CD4-positive, alpha-beta T cell treated with Interleukin-4 for 4 hours (primary cell): ENCODE measurements around the gene MRPS18A.
"Not testable (repeated sequence)": the region's sequence is repeated elsewhere in the genome, so short reads cannot be mapped to it uniquely, and the experiment has no call there.

Experiments
- DNase-seq: peaks from one replicate; pipeline ENCODE4 v3.0.0-alpha.2; 2020

Gene MRPS18A

DNA sequence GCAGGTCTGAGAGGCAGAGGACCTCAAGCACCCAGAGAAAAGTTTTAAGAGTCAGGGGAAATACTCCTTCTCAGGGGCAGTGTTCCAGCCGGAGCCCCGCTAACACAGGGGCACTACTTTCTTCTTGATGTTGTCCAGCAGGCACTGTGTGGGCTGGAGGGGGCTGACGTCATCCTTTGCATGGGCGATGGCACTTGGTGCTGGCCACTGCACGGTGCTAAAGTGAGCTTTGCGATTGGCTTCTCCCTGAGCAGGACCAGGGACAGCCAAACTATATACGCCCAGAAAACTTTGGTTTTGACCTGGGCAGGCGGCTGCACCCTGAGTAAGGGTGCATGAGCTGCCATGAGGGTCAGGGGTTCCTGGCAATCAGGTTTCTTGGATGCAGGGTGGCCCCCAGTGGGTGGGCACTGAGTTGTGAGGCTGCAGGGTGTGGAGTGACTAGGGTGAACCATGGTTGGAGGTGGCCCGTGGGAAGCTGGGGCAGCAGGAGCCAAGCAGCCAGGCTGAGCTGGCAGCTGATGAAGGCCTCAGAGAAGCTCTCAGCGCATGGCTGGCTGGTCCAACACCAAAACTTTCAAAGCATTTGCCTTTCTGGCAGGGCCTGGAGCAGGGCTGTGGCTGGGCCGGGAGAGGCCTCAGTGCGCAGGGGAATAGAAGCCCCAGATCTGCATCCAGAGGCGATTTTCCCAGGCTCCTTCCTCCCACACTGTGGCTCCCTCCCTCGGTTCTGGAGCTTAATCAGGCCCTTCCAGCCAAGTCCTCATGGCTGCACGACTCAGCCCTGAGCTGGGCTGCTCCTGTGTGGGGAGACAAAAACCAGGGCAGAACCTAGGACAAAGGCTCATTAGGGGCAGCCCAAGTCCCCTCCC, 18.3 kb downstream of the MRPS18A start:
- DNase-seq: no peak

DNA sequence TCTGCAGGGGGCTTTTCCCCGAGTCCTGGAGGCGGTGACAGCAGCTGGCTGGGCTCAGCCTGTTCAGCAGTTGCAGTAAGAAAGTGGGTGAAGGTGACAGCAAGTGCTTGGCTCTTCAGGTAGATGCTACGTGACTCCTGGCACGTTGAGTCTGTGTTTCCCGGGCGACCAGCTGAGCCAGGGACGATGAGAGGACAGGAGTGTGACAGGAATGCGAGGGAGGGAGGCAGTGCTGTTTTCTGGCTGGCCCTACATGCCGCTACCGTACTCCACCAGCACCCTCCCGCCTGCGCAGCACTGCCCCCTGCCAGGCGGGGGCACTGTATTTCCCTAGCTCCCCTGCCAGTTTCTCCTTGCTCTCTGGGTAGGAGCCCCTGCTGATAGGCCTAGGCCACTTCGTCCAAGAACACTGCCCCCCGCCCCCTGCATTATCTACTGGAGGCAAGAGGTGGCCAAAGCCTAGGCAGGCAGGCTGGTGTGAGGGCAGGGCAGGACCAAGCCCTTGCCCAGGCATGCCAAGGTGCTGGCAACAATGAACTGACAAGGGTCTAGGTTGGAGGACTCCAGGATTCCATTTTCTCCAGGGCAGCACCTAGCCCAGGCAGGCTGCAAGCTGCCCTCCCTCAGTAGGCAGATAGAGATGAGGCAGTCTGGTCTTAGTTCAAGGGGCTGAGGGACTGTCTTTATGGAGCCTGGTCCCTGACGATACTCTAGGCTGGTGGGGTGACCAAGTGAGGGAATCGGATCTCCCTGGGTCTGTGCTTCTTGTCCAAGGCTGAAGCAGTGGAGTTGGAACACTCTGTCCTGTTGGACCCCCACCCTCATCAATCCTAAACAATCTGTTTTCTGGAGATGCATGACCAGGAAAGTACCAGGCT, 19.2 kb downstream of the MRPS18A start:
- DNase-seq: peak; percentile 31

DNA sequence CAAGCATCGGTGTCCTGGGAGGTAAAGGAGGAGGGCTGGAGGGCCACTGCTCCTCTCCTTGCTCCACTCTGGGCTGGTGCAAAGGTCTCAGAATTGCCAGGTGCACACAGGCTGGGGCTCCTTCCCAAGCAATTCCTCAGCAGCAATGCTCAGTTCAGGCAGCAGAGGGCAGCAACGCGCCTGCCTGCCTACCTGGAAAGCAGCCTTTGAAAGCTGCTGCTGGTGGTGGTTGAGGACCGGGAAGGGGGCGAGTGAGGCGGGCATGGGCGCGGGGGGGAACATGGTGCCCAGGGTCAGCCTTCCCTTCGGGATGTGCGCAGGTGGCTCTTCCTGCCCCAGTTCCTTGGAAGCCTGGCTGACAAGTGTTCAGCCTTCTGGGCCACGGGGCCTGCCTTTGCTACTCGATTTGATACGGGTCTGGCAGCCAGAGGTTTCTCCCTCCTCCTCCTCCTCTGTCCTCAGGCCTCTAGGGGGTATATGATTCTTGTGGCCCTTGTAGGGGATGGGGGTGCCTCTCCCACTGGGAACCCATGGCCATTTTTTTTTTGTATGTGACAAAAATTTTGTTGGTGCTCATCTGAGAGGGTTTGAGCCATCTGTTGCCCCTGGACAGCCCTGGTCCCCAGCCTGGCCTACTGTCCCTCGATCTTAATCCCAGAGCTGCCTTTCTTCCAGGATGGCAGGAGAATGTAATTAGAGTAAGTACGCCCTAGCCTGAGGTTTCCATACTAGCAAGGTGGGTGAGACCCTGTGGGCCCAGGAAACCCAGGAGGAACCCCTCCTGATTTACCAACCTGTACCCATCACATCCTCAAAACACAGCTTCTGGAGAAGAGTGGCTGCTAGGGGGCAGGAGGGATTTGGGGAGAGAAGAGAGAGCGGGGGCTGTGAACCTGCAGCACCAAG, 20.1 kb downstream of the MRPS18A start:
- DNase-seq: peak; percentile 74

DNA sequence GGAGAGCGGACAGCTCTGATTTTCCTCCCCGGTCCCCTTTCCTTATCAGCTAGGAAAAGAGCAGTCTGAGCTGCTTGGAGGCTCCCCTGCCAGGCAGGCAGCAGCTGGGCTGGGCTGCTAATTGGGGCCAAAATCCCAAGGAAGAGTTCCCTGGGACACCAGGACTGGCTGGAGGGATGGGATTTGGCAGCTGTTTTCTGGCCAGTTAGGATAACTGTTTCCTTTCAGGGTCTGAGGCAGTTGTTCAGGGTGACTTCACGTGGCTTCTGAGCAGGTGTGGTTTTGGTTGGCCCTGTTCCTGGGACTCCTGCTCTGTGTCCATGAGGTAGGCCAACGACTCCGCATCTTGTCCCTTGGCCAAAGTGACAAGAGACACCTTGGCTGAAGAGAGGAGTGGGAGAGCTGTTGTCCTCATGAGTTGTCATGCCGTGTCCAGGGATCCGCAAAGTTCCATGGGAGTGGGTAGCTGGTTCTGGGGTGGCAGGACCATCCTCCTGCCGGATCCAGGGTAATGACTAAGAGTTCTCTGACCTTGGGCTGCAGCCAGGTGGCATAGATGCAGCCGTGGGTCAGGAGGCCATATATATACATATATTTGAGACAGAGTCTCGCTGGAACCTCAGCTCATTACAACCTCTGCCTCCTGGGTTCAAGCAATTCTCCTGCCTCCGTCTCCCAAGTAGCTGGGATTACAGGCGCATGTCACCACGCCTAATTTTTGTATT, 21.2 kb downstream of the MRPS18A start:
- no peak for DNase-seq

DNA sequence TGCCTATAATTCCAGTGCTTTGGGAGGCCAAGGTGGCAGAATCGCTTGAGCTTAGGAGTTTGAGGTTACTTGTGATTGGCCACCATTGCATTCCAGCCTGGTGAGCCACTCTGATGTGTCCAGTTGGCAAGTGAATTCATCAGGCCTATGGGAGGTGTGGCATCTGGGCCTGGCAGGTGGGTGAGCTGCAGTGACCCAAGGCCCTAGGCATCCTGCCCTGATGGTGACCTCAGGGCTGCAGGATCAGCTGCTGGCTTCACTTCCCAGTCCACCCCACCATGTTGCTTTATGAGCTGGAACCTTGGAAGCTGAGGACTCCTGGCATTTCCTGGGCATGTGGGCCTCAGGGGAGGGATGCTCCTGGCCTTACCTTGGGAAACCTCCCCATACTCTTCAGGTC, 22.2 kb downstream of the MRPS18A start:
- no peak for DNase-seq

DNA sequence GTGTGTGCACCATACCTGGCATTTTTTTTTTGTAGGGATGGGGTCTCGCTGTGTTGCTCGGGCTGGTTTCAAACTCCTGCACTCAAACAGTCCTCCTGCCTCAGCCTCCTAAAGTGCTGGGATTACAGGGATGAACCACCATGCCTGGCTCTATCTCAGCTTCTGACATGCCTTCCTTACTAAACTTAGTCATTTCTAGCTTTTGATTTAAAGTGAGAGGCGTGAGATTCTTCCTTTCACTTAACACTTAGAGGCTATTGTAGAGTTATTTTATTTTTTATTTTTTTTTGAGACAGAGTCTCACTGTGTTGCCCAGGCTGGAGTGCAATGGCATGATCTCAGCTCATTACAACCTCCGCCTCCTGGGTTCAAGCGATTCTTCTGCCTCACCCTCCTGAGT, 24.6 kb downstream of the MRPS18A start:
- not testable (repeated sequence) for DNase-seq

DNA sequence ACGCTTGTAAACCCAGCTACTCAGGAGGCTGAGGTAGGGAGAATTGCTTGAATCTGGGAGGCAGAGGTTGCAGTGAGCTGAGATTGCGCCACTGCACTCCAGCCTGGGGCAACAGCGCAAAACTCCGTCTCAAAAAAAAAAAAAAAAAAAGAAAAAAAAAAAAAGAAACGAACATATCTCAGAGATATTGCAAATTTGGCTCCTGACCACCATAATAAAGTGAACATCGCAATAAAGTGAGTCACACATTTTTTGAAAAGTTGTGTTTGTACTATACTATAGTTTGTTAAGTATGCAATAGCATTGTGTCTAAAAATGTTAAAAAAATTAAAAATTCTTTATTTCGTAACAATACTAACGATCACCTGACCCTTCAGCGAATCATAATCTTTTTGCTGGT, 29.4 kb downstream of the MRPS18A start:
- no peak for DNase-seq

DNA sequence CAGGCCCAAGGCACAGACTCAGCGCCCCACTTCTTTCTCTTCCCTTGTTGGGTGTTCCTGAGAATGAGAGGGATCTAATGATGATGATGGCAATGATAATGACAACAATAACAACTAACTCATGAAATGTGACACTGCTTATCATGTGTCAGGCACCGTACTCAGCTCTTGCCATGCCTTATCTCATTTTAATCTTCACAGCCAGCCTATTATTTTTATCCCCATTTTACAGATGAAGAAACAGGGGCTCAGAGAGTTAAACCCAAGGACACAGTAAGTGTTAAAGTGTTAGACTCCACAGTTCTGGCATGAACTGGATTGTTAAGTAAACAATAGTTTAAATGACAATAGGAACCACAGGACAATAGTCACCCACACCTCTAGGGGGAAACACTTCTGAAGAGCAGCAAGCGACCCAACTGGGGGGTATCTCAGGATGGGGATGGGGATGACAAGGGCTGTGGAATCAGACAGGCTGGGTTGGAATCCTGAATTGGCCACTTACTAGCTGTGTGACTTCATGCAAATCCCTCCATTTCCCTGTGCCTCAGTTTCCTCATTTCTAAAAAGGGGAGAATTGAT, 30.3 kb downstream of the MRPS18A start:
- no peak for DNase-seq

DNA sequence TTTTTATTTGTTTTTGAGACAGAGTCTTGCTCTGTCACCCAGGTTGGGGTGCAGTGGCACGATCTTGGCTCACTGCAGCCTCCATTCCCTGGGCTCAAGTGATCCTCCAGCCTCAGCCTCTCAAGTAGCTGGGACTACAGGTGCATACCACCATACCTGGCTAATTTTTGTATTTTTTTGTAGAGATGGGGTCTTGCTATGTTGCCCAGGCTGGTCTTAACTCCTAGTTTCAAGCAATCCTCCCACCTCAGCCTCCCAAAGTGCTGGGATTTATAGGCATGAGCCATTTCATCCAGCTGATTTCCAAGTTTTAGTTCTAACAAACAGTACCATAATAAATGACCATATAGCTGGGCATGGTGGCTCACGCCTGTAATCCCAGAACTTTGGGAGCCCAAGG, 34.8 kb downstream of the MRPS18A start:
- DNase-seq: not testable (repeated sequence)

DNA sequence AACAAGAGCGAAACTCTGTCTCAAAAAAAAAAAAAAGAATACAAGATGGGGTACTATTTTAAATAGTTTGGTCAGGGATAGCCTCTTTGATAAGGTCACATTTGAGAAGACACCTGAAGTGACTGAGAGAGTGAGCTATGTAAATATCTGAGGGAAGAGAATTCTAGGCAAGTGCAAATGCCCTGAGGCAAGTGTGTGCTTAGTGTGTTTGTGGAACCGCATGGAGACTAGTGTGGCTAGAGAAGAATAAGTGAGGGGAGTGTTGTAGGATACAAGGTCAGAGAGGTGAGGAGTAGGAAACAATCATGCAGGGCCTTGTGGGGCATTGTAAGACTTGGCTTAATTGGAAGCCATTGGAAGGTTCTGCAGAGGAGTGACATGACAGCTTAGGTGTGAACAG, 39.3 kb downstream of the MRPS18A start:
- no peak for DNase-seq

DNA sequence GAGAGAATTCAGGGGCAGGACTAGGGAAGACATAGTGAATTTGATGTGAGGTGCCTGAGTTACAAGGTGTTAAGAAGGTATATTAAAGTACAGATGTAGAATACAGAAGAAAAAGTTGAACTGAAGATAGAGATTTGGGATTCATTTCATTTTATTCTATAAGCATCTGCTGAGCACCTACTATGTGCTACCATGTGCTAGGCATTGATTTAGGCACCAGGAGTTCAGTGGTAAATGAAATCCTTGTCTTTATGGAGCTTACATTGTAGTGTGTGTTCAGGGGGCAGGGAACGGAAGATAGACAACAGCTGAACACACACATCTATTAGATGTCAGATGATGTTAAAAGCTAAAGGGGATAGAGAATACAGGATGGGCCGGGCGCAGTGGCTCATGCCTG, 40.0 kb downstream of the MRPS18A start:
- no peak for DNase-seq

DNA sequence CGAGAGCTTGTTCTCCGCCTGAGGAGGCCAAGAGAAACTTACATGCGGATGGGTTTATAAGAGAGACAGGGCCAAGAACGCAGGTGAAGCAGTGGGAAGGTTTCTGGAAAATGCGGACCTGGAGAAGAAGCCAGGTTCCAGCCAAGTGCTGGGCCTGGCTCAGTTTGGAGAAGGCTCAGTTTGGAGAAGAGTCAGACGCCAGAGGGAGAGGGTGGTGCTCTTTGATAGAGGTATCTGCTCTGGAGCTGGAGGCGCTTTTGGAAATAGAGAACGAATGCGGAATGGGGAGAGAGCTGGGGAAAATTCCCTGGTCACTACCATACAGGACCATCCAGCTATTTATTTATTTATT, 42.0 kb downstream of the MRPS18A start:
- DNase-seq: no peak

DNA sequence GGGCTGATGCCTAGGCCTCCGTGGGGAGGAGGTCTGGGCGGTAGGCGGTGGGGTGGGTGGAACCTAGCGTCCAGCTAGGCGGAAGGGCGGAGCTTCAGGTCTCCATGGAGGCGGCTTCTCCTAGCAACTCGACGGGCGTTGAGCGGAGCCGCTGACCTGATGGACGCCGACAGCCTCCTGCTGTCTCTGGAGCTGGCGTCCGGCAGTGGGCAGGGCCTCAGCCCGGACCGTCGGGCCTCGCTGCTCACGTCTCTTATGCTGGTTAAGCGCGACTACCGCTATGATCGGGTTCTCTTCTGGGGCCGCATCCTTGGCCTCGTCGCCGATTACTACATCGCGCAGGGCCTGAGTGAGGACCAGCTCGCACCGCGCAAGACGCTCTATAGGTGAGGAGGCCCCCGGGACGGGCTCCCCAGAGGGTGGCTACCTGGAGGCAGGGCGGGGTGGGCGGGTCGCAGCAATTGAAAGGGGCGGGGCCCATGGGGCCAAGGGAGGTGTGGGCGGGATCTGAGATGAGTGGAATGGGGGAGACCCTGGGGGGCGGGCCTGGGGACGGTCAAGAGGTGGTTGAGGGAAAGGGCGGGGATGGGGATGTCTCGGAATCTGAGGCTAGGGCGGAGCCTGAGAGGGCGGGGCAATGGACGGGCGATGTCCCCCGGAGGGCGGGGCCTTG, 42.5 kb downstream of the MRPS18A start, which contains the start of gene RSPH9:
Gene RSPH9 (plus strand): TSS at position 97 of the 673 bp plus-strand sequence. CDS start 63 bp downstream, at position 160.
- DNase-seq: peak; percentile 61

DNA sequence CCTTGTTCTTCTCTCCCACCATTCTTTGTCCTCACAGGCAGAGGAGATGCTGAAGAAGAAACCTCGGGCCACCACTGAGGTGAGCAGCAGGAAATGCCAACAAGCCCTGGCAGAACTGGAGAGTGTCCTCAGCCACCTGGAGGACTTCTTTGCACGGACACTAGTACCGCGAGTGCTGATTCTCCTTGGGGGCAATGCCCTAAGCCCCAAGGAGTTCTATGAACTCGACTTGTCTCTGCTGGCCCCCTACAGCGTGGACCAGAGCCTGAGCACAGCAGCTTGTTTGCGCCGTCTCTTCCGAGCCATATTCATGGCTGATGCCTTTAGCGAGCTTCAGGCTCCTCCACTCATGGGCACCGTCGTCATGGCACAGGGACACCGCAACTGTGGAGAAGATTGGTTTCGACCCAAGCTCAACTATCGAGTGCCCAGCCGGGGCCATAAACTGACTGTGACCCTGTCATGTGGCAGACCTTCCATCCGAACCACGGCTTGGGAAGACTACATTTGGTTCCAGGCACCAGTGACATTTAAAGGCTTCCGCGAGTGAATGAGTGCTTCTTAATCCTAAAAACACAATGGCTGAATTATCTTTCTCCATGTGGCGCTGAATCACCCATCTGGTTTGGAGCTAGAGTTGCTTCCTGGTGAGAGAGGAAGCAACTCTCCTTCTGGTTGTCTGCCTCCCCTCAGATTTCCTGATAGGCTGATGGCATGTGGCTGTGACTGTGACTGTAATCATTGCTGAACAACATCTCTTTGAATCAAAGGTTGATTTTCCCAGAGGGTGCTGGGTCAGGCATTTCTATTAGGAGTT, 47.4 kb downstream of the MRPS18A start:
- no peak for DNase-seq

DNA sequence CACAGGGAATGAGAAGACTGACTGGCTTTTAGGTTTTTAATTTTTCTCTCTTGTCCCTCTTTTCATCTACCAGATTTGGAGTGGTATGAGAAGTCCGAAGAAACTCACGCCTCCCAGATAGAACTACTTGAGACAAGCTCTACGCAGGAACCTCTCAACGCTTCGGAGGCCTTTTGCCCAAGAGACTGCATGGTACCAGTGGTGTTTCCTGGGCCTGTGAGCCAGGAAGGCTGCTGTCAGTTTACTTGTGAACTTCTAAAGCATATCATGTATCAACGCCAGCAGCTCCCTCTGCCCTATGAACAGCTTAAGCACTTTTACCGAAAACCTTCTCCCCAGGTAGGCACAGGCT, 51.3 kb downstream of the MRPS18A start:
- DNase-seq: no peak

DNA sequence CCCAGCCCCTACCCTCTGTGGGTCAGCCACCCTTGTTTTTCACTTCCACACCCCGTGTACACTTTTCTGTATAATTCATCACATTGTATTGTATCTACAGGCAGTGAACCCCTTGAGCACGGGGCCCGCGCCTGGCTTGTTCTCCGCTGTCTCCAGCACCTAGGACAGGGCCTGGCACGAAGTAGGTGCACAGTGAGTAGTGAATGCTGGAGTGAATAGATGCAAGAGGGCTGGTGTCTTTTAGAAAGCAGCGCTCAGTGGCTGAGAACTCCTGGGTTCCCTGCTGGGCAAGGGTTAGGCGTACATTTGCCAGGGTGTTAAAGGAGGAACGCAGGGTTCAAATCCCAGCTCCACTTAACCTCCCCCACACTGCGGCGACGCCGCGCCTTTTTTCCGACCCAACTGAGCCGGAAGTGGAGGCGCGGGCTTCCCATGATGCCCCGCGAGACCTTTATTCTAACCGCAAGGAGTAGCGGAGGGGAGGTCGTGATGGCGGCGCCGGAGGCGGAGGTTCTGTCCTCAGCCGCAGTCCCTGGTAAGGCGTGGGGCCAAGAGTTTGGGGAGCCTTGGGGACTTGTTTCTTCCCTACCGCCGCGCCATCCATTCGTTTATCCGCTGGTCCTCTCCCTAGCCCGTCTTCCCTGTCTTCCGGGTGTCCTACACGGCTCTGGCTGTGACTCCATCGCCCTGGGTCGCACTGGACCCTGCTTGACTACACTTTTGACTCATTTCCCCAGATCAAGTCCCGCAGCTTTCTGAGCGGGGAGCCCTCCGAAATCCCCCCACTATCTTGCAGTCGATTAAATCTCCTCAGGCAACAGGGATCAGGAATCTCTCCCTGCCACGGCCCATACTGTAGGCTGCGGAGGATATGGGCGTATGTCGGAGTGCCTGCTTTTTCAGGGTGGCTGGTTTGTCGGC, 51.9 kb downstream of the MRPS18A start, which contains the start of gene MAD2L1BP:
Gene MAD2L1BP (plus strand): TSS at position 454 of the 921 bp plus-strand sequence. CDS start 36 bp downstream, at position 490.
- DNase-seq: peak; percentile 80

DNA sequence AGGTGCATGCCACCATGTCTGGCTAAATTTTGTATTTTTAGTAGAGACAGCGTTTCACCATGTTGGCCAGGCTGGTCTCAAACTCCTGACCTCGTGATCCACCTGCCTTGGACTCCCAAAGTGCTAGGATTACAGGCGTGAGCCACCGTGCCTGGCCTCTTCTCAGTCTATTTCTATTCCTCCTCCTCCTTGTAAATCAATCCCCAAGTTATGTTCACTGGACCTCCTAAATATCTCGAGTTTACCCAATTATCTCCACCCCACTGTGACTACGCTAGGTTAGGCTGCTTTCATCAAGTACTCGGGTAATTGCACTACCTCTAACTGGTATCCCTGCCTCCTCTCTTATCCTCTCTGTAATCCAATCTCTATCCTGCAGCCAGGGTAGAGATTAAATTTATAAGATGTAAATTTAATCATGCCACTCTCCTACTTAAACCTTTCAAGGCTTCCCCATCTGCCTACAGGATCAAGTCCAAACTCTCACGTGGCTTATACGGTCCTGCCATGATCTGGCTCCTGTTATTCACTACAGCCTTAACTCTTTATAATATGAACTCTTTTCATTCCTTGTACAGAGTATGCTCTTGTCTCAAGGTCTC, 52.8 kb downstream of the MRPS18A start:
- no peak for DNase-seq

DNA sequence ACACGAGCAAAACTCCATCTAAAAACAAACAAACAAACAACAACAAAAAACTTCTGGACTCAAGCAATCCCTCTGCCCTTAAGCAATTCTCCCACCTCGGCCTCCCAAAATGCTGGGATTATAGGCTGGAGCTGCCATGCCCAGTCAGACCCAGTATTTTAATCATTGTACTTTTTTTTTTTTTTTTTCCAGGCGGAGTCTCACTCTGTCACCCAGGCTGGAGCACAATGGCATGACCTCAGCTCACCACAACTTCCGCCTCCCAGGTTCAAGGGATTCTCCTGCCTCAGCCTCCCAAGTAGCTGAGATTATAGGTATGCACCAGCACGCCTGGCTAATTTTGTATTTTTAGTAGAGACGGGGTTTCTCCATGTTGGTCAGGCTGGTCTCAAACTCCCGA, 54.6 kb downstream of the MRPS18A start:
- not testable (repeated sequence) for DNase-seq
